A549 treated with GW870086 at 1 μM for 4 hours (cell line): Measurements from ENCODE around the gene GGT7. TPM values are rescaled to one million over a fixed set of nuclear protein-coding genes. Genes with fewer than 3 reads are reported as not detected.

Experiments used
- total RNA-seq: library from RNA; stranded (reverse); fragments of 200-300 nt; extraction: Qiagen RNA extraction; gene quantifications from 5 replicates; pipeline ENCODE4 v1.2.3, GENCODE V29; 2022; ENCODE audit warnings: low read depth

GGT7 gene
- 5.2 to 8.9 TPM (median 8.0 TPM) in 5 replicates for total RNA-seq

GRCh38 chr20:34872622-34873224 is at the start of gene GGT7:
GGT7 (minus strand) TSS chr20:34872856; CDS start chr20:34872815, 41 bp downstream.

GRCh38 chr20:34876406-34877282 is 4.0 kb upstream of the GGT7 start, which contains the start of gene ACSS2:
ACSS2 (plus strand) TSS chr20:34876612; CDS start chr20:34876646, 34 bp downstream.

GRCh38 chr20:34825530-34826362 is 46.9 kb downstream of the GGT7 start, which contains the start of gene NCOA6:
NCOA6 (minus strand) TSS chr20:34825651; CDS start chr20:34782355, 43,296 bp downstream.

Other genes with a start within 250 kb of the GGT7 start
- gene PIGU, start 195.8 kb downstream of the GGT7 start, total RNA-seq, result 22.6 to 30.4 TPM (median 28.3 TPM) in 5 replicates
- 6.8 to 8.8 TPM (median 7.3 TPM) in 5 replicates for gene TP53INP2, start 168.5 kb downstream of the GGT7 start, total RNA-seq
- 17.4 to 21.5 TPM (median 19.1 TPM) in 5 replicates for gene NCOA6, start 47.2 kb downstream of the GGT7 start, total RNA-seq
- gene ACSS2, start 3.8 kb upstream of the GGT7 start, total RNA-seq, result 9.4 to 11.9 TPM (median 10.7 TPM) in 5 replicates
- 55.8 to 62.6 TPM (median 57.7 TPM) in 5 replicates for gene GSS, start 83.0 kb upstream of the GGT7 start, total RNA-seq
- 0.06 to 0.19 TPM (median 0.12 TPM) in 5 replicates for gene MYH7B, start 83.0 kb upstream of the GGT7 start, total RNA-seq
- gene TRPC4AP, start 220.0 kb upstream of the GGT7 start, total RNA-seq, result 57.0 to 62.5 TPM (median 60.6 TPM) in 5 replicates